WTC11 (cell line): Measurements from ENCODE around the gene SPTLC3. TPM values are rescaled to one million over a fixed set of nuclear protein-coding genes. Genes with fewer than 3 reads are reported as not detected.

ENCODE experiments used
- ATAC-seq: fragments of 200-7000 bp; cut with Tn5 transposase; 2 replicates; pipeline ENCODE4 v1.10.0; 2021; ENCODE audit warnings: mild to moderate bottlenecking, moderate library complexity
- CTCF ChIA-PET: fragments of 300-600 bp; sonication (Branson Sonifier 250); formaldehyde crosslinking; loops from one replicate; lab custom pipeline; 2021; ENCODE audit warnings: antibody characterized with exemption; lab: Charles Lee
- POLR2A ChIA-PET: fragments of 350-600 bp; sonication (Branson Sonifier 250); formaldehyde crosslinking; loops from one replicate; lab custom pipeline; 2021; ENCODE audit warnings: antibody characterized with exemption; lab: Charles Lee
- DNase-seq: peaks from one replicate; pipeline ENCODE4 v3.0.0; 2021; ENCODE audit warnings: low spot score
- H3K27ac Mint-ChIP-seq: 2 replicates; pipeline ENCODE4 v1.8.0; 2021; ENCODE audit warnings: mixed read lengths
- H3K27me3 Mint-ChIP-seq: 2 replicates; pipeline ENCODE4 v1.8.0; 2021; ENCODE audit warnings: low read depth, mild to moderate bottlenecking, moderate library complexity, mixed read lengths
- H3K36me3 Mint-ChIP-seq: 2 replicates; pipeline ENCODE4 v1.8.0; 2021; ENCODE audit warnings: mixed read lengths
- H3K4me1 Mint-ChIP-seq: 2 replicates; pipeline ENCODE4 v1.8.0; 2022; ENCODE audit warnings: mixed read lengths
- H3K4me3 Mint-ChIP-seq: 2 replicates; pipeline ENCODE4 v1.8.0; 2021; ENCODE audit warnings: mild to moderate bottlenecking, moderate library complexity, mixed read lengths
- H3K9me3 Mint-ChIP-seq: 2 replicates; pipeline ENCODE4 v1.8.0; 2021; ENCODE audit warnings: mixed read lengths
- ATF2 ChIP-seq: sonication (generic); formaldehyde crosslinking; IDR thresholded peaks from 2 replicates; pipeline ENCODE4 v1.8.1; 2022; ENCODE audit warnings: low read depth, missing genetic modification reagents, borderline replicate concordance
- CDX4 ChIP-seq: fragments of 250-450 bp; sonication (Bioruptor Pico); IDR thresholded peaks from 2 replicates; pipeline ENCODE4 v1.9.0; 2021; ENCODE audit warnings: moderate library complexity, mild to moderate bottlenecking, inconsistent platforms, borderline replicate concordance
- E2F1 ChIP-seq: sonication (generic); formaldehyde crosslinking; IDR thresholded peaks from 2 replicates; pipeline ENCODE4 v1.8.0; 2022; ENCODE audit warnings: mild to moderate bottlenecking, missing genetic modification reagents
- ELF4 ChIP-seq: sonication (generic); formaldehyde crosslinking; IDR thresholded peaks from 2 replicates; pipeline ENCODE4 v1.8.1; 2022; ENCODE audit warnings: low read depth, mild to moderate bottlenecking, moderate library complexity, missing genetic modification reagents
- IRF1 ChIP-seq: sonication (generic); formaldehyde crosslinking; IDR thresholded peaks from 2 replicates; pipeline ENCODE4 v1.8.0; 2023; ENCODE audit warnings: missing genetic modification reagents
- KAT7 ChIP-seq: sonication (generic); formaldehyde crosslinking; IDR thresholded peaks from 2 replicates; pipeline ENCODE4 v1.8.1; 2023; ENCODE audit warnings: missing genetic modification reagents, mild to moderate bottlenecking, borderline replicate concordance
- MLX ChIP-seq: sonication (generic); formaldehyde crosslinking; IDR thresholded peaks from 2 replicates; pipeline ENCODE4 v1.8.1; 2023; ENCODE audit warnings: mild to moderate bottlenecking, missing genetic modification reagents, moderate library complexity
- PRDM15 ChIP-seq: sonication (generic); formaldehyde crosslinking; IDR thresholded peaks from 2 replicates; pipeline ENCODE4 v1.8.0; 2022; ENCODE audit warnings: missing genetic modification reagents
- RELA ChIP-seq: sonication (generic); formaldehyde crosslinking; IDR thresholded peaks from 2 replicates; pipeline ENCODE4 v1.8.1; 2022; ENCODE audit warnings: missing genetic modification reagents, mild to moderate bottlenecking, borderline replicate concordance
- STAT6 ChIP-seq: sonication (generic); formaldehyde crosslinking; conservative IDR thresholded peaks from 2 replicates; pipeline ENCODE4 v1.8.1; 2023; ENCODE audit warnings: mild to moderate bottlenecking, low read depth, missing genetic modification reagents, moderate library complexity
- ZNF263 ChIP-seq: sonication (generic); formaldehyde crosslinking; IDR thresholded peaks from 2 replicates; pipeline ENCODE4 v1.8.1; 2022; ENCODE audit warnings: low read depth, mild to moderate bottlenecking, moderate library complexity, missing genetic modification reagents
- ZNF423 ChIP-seq: fragments of 250-450 bp; sonication (Bioruptor Pico); IDR thresholded peaks from 2 replicates; pipeline ENCODE4 v2.1.2; 2022; ENCODE audit warnings: mild to moderate bottlenecking, moderate library complexity
- ZNF671 ChIP-seq: fragments of 250-450 bp; sonication (Bioruptor Pico); IDR thresholded peaks from 2 replicates; pipeline ENCODE4 v1.8.0; 2021; ENCODE audit warnings: mild to moderate bottlenecking
- total RNA-seq: library from RNA; stranded (reverse); gene quantifications from 3 replicates; pipeline ENCODE4 v1.2.3, GENCODE V29; 2021
- TF ChIP-seq, protein P1 (sequence below): sonication (generic); formaldehyde crosslinking; IDR thresholded peaks from 2 replicates; pipeline ENCODE4 v1.8.0; 2023; ENCODE audit warnings: missing genetic modification reagents, mild to moderate bottlenecking, borderline replicate concordance
- TF ChIP-seq, protein P2 (sequence below): sonication (generic); formaldehyde crosslinking; IDR thresholded peaks from 2 replicates; pipeline ENCODE4 v1.8.1; 2023; ENCODE audit warnings: mild to moderate bottlenecking, missing genetic modification reagents, borderline replicate concordance

SPTLC3 gene
- total RNA-seq, 1 experiment from 2014 or later, result 0.13 TPM

- TF ChIP-seq E2F1, result no peak
These were observed 4.6 kb downstream of the SPTLC3 start (continued) for GRCh38 chr20:13013411-13013810.

DNA sequence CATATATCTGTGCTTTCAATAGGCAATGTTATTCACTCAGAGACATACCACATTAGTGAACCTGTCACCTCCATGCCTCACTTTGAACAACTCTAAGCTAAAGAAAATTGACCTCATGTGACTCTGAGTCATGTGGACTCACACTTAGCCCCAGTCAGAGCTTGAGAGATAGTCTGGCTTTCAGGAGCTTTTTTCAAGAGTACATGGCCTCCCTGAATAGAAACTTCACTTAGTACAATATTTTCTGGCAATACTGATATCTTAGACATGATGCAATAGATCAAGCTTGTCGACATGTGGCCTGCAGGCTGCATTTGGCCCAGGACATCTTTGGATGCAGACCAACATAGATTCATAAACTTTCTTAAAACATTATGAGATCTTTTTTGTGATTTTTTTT, 8.5 kb downstream of the SPTLC3 start:
- DNase-seq (no peak), ATAC-seq (no peak)
- CTCF ChIA-PET, result interaction anchor here (0.6 kb wide), 1 partner anchor 755 kb away, joined by 3 read pairs; no protein-coding TSS in a partner anchor
- H3K27ac Mint-ChIP-seq, result no peak overlapping the region
- H3K4me1 Mint-ChIP-seq, result peaks cover 13% of the 10 kb centered on the region
- H3K36me3 Mint-ChIP-seq, result peaks cover 13% of the 10 kb centered on the region
- POLR2A ChIA-PET, result interaction anchor here (0.6 kb wide), 1 partner anchor 1683 kb away, joined by 3 read pairs; no protein-coding TSS in a partner anchor
- peaks cover 21% of the 10 kb centered on the region for H3K9me3 Mint-ChIP-seq
- H3K4me3 Mint-ChIP-seq, result no peak overlapping the region
- peaks cover 3% of the 10 kb centered on the region; the same call in 1 of the 2 replicates for H3K27me3 Mint-ChIP-seq
- no peak for TF ChIP-seq ZNF263 (CRISPR knock-in tag)
- TF ChIP-seq CDX4 (CRISPR knock-in tag), result no peak
- TF ChIP-seq, protein P1, sequence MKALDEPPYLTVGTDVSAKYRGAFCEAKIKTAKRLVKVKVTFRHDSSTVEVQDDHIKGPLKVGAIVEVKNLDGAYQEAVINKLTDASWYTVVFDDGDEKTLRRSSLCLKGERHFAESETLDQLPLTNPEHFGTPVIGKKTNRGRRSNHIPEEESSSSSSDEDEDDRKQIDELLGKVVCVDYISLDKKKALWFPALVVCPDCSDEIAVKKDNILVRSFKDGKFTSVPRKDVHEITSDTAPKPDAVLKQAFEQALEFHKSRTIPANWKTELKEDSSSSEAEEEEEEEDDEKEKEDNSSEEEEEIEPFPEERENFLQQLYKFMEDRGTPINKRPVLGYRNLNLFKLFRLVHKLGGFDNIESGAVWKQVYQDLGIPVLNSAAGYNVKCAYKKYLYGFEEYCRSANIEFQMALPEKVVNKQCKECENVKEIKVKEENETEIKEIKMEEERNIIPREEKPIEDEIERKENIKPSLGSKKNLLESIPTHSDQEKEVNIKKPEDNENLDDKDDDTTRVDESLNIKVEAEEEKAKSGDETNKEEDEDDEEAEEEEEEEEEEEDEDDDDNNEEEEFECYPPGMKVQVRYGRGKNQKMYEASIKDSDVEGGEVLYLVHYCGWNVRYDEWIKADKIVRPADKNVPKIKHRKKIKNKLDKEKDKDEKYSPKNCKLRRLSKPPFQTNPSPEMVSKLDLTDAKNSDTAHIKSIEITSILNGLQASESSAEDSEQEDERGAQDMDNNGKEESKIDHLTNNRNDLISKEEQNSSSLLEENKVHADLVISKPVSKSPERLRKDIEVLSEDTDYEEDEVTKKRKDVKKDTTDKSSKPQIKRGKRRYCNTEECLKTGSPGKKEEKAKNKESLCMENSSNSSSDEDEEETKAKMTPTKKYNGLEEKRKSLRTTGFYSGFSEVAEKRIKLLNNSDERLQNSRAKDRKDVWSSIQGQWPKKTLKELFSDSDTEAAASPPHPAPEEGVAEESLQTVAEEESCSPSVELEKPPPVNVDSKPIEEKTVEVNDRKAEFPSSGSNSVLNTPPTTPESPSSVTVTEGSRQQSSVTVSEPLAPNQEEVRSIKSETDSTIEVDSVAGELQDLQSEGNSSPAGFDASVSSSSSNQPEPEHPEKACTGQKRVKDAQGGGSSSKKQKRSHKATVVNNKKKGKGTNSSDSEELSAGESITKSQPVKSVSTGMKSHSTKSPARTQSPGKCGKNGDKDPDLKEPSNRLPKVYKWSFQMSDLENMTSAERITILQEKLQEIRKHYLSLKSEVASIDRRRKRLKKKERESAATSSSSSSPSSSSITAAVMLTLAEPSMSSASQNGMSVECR (CRISPR knock-in tag), result no peak
- TF ChIP-seq ZNF423 (CRISPR knock-in tag), result no peak
- no peak for TF ChIP-seq STAT6 (CRISPR knock-in tag)
- no peak for TF ChIP-seq ZNF671 (CRISPR knock-in tag)
- TF ChIP-seq IRF1 (CRISPR knock-in tag), result no peak
- TF ChIP-seq PRDM15, result no peak
- TF ChIP-seq RELA (CRISPR knock-in tag), result no peak
- TF ChIP-seq, protein P2, sequence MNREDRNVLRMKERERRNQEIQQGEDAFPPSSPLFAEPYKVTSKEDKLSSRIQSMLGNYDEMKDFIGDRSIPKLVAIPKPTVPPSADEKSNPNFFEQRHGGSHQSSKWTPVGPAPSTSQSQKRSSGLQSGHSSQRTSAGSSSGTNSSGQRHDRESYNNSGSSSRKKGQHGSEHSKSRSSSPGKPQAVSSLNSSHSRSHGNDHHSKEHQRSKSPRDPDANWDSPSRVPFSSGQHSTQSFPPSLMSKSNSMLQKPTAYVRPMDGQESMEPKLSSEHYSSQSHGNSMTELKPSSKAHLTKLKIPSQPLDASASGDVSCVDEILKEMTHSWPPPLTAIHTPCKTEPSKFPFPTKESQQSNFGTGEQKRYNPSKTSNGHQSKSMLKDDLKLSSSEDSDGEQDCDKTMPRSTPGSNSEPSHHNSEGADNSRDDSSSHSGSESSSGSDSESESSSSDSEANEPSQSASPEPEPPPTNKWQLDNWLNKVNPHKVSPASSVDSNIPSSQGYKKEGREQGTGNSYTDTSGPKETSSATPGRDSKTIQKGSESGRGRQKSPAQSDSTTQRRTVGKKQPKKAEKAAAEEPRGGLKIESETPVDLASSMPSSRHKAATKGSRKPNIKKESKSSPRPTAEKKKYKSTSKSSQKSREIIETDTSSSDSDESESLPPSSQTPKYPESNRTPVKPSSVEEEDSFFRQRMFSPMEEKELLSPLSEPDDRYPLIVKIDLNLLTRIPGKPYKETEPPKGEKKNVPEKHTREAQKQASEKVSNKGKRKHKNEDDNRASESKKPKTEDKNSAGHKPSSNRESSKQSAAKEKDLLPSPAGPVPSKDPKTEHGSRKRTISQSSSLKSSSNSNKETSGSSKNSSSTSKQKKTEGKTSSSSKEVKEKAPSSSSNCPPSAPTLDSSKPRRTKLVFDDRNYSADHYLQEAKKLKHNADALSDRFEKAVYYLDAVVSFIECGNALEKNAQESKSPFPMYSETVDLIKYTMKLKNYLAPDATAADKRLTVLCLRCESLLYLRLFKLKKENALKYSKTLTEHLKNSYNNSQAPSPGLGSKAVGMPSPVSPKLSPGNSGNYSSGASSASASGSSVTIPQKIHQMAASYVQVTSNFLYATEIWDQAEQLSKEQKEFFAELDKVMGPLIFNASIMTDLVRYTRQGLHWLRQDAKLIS (CRISPR knock-in tag), result no peak
- no peak for TF ChIP-seq MLX
- TF ChIP-seq ATF2 (CRISPR knock-in tag), result no peak
- TF ChIP-seq ELF4 (CRISPR knock-in tag), result no peak
- no peak for TF ChIP-seq KAT7
